GM12865 (cell line): ENCODE data around the gene CARD18.

Source experiments
- DNase-seq: peaks from one replicate; pipeline ENCODE4 v3.0.0; 2010; ENCODE audit warnings: low read depth
- H3K4me3 ChIP-seq: 2 replicates; pipeline ENCODE4 v1.5.1; 2011; ENCODE audit warnings: mild to moderate bottlenecking, low read depth, low read length, control low read depth
- CTCF ChIP-seq: IDR thresholded peaks from 2 replicates; pipeline ENCODE4 v1.5.1; 2011; ENCODE audit warnings: low read length, control low read depth, low read depth, inconsistent platforms; ENCODE audit not compliant: insufficient read depth; ENCODE audit errors: missing control alignments

CARD18 gene

GRCh38 chr11:105168457-105168856, 28.9 kb upstream of the CARD18 start:
- DNase-seq = no peak
- no peak overlapping the region for H3K4me3 ChIP-seq
- no peak for TF ChIP-seq CTCF

GRCh38 chr11:105167244-105167643, 27.7 kb upstream of the CARD18 start:
- no peak for TF ChIP-seq CTCF
- no peak for DNase-seq
- no peak overlapping the region for H3K4me3 ChIP-seq

- DNase-seq = no peak
These were observed 24.6 kb upstream of the CARD18 start for GRCh38 chr11:105164208-105164607.

GRCh38 chr11:105162506-105162905, 22.9 kb upstream of the CARD18 start:
- no peak for TF ChIP-seq CTCF
- no peak overlapping the region for H3K4me3 ChIP-seq
- no peak for DNase-seq

More at GRCh38 chr11:105164208-105164607, 24.6 kb upstream of the CARD18 start:
- TF ChIP-seq CTCF = no peak
- no peak overlapping the region for H3K4me3 ChIP-seq

- TF ChIP-seq CTCF = no peak
- DNase-seq = no peak
- no peak overlapping the region for H3K4me3 ChIP-seq
These were observed 18.9 kb upstream of the CARD18 start for GRCh38 chr11:105158436-105158835.

GRCh38 chr11:105156720-105157119, 17.2 kb upstream of the CARD18 start:
- H3K4me3 ChIP-seq = no peak overlapping the region
- no peak for DNase-seq
- TF ChIP-seq CTCF = no peak

GRCh38 chr11:105156231-105156630, 16.7 kb upstream of the CARD18 start:
- no peak for TF ChIP-seq CTCF
- no peak for DNase-seq

More at GRCh38 chr11:105156231-105156630, 16.7 kb upstream of the CARD18 start:
- H3K4me3 ChIP-seq = no peak overlapping the region
